Measurements from ENCODE around the gene PAPOLG. TPM values are rescaled to one million over a fixed set of nuclear protein-coding genes. Genes with fewer than 3 reads are reported as not detected.

The PAPOLG gene
- total RNA-seq, 1 donor = 20.3 TPM

DNA sequence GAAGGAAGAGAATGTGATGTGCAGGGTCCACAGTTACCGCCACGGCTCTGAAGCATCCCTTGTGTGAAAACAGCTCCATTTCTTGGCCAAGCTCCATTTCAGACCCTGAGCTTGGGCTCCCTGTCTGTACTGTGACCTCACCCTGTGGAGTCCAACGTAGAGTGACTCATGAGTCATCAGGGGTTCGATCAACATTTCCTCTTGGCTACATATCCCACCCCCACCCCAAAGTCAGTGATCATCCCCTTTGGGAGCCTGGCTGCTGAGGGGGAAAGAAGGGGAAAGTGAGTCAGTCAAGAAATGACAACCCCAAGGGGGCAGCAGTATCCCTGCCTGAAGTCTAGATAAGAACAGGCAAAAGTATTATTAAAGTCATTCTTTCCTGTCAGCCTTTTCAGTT, 62.2 kb downstream of the PAPOLG start:
- peak; percentile 19 for DNase-seq (ENCODE audit: low read depth)
- TF ChIP-seq CTCF (IDR thresholded peaks at IDR 0.05; ENCODE audit: insufficient read depth, low read depth, low read length) = peak; percentile 37
- H3K4me3 ChIP-seq (ENCODE audit: low read depth, low read length) = no peak overlapping the region

DNA sequence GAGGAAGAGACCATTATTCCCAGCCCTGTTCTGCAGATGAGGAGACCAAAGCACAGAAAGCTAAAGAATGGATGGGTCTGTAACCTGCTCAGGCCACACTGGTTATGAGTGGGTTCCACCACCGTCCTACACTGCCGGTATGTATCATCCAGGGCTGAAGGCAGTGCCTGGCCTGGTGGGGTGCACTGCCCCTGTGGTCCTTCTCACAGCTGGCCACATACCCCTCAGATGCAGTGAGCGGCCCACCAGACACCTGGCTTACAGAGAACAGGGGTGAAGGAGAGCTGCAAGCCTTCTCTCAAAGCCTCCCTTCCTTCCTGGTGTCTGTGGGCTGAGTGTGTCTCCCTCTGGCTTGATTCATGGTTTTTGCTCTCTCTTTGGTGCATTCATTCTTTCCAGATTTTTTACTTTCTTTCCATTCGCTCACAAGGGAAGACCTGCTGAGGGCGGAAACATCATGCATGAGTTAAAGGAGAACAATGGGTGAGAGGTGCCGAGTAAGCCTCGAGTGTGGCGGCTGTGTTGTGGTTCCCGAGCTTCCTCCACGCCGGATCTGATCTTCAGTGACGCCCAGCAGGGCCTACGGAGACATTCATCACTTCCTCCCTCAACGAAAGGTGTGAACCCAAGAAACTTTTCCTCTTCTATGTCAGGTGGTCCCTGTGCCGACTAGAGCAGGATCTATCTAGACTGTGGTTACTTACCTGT, 63.2 kb downstream of the PAPOLG start:
- no peak overlapping the region for H3K4me3 ChIP-seq (ENCODE audit: low read depth, low read length)
- no peak for TF ChIP-seq CTCF (IDR thresholded peaks at IDR 0.05; ENCODE audit: insufficient read depth, low read depth, low read length)
- no peak for DNase-seq (ENCODE audit: low read depth)

- DNase-seq (ENCODE audit: low read depth) = no peak
- no peak overlapping the region for H3K4me3 ChIP-seq (ENCODE audit: low read depth, low read length)
- TF ChIP-seq CTCF (IDR thresholded peaks at IDR 0.05; ENCODE audit: insufficient read depth, low read depth, low read length) = no peak
Observed at GRCh38 chr2:60819936-60820335, 63.9 kb downstream of the PAPOLG start.

GRCh38 chr2:60820416-60821132, 64.5 kb downstream of the PAPOLG start:
- no peak overlapping the region for H3K4me3 ChIP-seq (ENCODE audit: low read depth, low read length)
- no peak for TF ChIP-seq CTCF (IDR thresholded peaks at IDR 0.05; ENCODE audit: insufficient read depth, low read depth, low read length)
- no peak for DNase-seq (ENCODE audit: low read depth)

- no peak overlapping the region for H3K4me3 ChIP-seq (ENCODE audit: low read depth, low read length)
- no peak for TF ChIP-seq CTCF (IDR thresholded peaks at IDR 0.05; ENCODE audit: insufficient read depth, low read depth, low read length)
- DNase-seq (ENCODE audit: low read depth) = no peak
Observed at GRCh38 chr2:60821133-60821469, 65.0 kb downstream of the PAPOLG start.

- H3K4me3 ChIP-seq (ENCODE audit: low read depth, low read length) = no peak overlapping the region
- no peak for DNase-seq (ENCODE audit: low read depth)
- TF ChIP-seq CTCF (IDR thresholded peaks at IDR 0.05; ENCODE audit: insufficient read depth, low read depth, low read length) = no peak
Observed at GRCh38 chr2:60821587-60822302, 65.7 kb downstream of the PAPOLG start.
